ENCODE results near the gene SYT9. TPM values are rescaled to one million over a fixed set of nuclear protein-coding genes. Genes with fewer than 3 reads are reported as not detected.

Gene SYT9
- total RNA-seq, 1 donor from 2014 or later: 2.9 TPM

GRCh38 chr11:7457211-7457610 is 205.5 kb downstream of the SYT9 start:
- Histone ChIP-seq H3K9me3 (no peaks in the 10 kb centered on the region), H3K27ac (no peak overlapping the region), H3K36me3 (no peaks in the 10 kb centered on the region), H3K4me3 (no peak overlapping the region), H3K4me1 (no peaks in the 10 kb centered on the region), H3K27me3 (no peaks in the 10 kb centered on the region)
- DNase-seq (ENCODE audit: extremely low spot score in 2 of 2): no peak
- intact Hi-C loops (cut with DNase I): no loop called here
- TF ChIP-seq POLR2AphosphoS5 (IDR thresholded peaks at IDR 0.05; ENCODE audit: insufficient read depth in 1 of 2, low read depth in 1 of 2) (no peak), CTCF (IDR thresholded peaks at IDR 0.05) (no peak), POLR2A (IDR thresholded peaks at IDR 0.05) (no peak)

GRCh38 chr11:7462706-7463105 is 211.0 kb downstream of the SYT9 start:
- DNase-seq (ENCODE audit: extremely low spot score in 2 of 2): no peak
- no peak for TF ChIP-seq POLR2AphosphoS5 (IDR thresholded peaks at IDR 0.05; ENCODE audit: insufficient read depth in 1 of 2, low read depth in 1 of 2)
- Histone ChIP-seq H3K4me3 (no peak overlapping the region), H3K36me3 (no peaks in the 10 kb centered on the region), H3K4me1 (no peaks in the 10 kb centered on the region), H3K27ac (no peak overlapping the region), H3K27me3 (no peaks in the 10 kb centered on the region), H3K9me3 (no peaks in the 10 kb centered on the region)
- intact Hi-C loops (cut with DNase I): no loop called here

- no peak for TF ChIP-seq POLR2AphosphoS5 (IDR thresholded peaks at IDR 0.05; ENCODE audit: insufficient read depth in 1 of 2, low read depth in 1 of 2)
- no peak for TF ChIP-seq POLR2A (IDR thresholded peaks at IDR 0.05)
- DNase-seq (ENCODE audit: extremely low spot score in 2 of 2): no peak
- intact Hi-C loops (cut with DNase I): no loop called here
Observed at GRCh38 chr11:7467652-7468051, 215.9 kb downstream of the SYT9 start.

GRCh38 chr11:7469351-7469865 is 217.7 kb downstream of the SYT9 start:
- Histone ChIP-seq H3K27ac (no peak overlapping the region), H3K4me3 (no peak overlapping the region), H3K36me3 (no peaks in the 10 kb centered on the region), H3K27me3 (no peaks in the 10 kb centered on the region), H3K4me1 (no peaks in the 10 kb centered on the region), H3K9me3 (no peaks in the 10 kb centered on the region)
- DNase-seq (ENCODE audit: extremely low spot score in 2 of 2): peak in 1 of 2 donors; percentile 40
- intact Hi-C loops (cut with DNase I): no loop called here
- TF ChIP-seq POLR2A (IDR thresholded peaks at IDR 0.05) (no peak), POLR2AphosphoS5 (IDR thresholded peaks at IDR 0.05; ENCODE audit: insufficient read depth in 1 of 2, low read depth in 1 of 2) (no peak), CTCF (IDR thresholded peaks at IDR 0.05) (no peak)

More at GRCh38 chr11:7467652-7468051, 215.9 kb downstream of the SYT9 start:
- Histone ChIP-seq H3K9me3 (no peaks in the 10 kb centered on the region), H3K4me3 (no peak overlapping the region), H3K36me3 (no peaks in the 10 kb centered on the region), H3K4me1 (no peaks in the 10 kb centered on the region), H3K27me3 (no peaks in the 10 kb centered on the region), H3K27ac (no peak overlapping the region)

- intact Hi-C loops (cut with DNase I): no loop called here
- DNase-seq (ENCODE audit: extremely low spot score in 2 of 2): peak in 1 of 2 donors; percentile 47
- no peak overlapping the region for H3K27ac ChIP-seq
- no peak overlapping the region for H3K4me3 ChIP-seq
- no peaks in the 10 kb centered on the region for H3K4me1 ChIP-seq
- TF ChIP-seq POLR2A (IDR thresholded peaks at IDR 0.05): no peak
- no peaks in the 10 kb centered on the region for H3K9me3 ChIP-seq
- H3K27me3 ChIP-seq: no peaks in the 10 kb centered on the region
- no peaks in the 10 kb centered on the region for H3K36me3 ChIP-seq
Observed at GRCh38 chr11:7471071-7471470, 219.4 kb downstream of the SYT9 start.

- no peak overlapping the region for H3K27ac ChIP-seq
- H3K4me1 ChIP-seq: no peaks in the 10 kb centered on the region
- no peaks in the 10 kb centered on the region for H3K36me3 ChIP-seq
- intact Hi-C loops (cut with DNase I): no loop called here
- no peaks in the 10 kb centered on the region for H3K9me3 ChIP-seq
- no peak overlapping the region for H3K4me3 ChIP-seq
- TF ChIP-seq CTCF (IDR thresholded peaks at IDR 0.05) (no peak), POLR2AphosphoS5 (IDR thresholded peaks at IDR 0.05; ENCODE audit: insufficient read depth in 1 of 2, low read depth in 1 of 2) (no peak), POLR2A (IDR thresholded peaks at IDR 0.05) (no peak)
- peak in 1 of 2 donors; percentile 56 for DNase-seq (ENCODE audit: extremely low spot score in 2 of 2)
- H3K27me3 ChIP-seq: no peaks in the 10 kb centered on the region
Observed at GRCh38 chr11:7473717-7474116, 222.0 kb downstream of the SYT9 start.

Measured in vagina (tissue), 2 donors.